IMR-90 (cell line): ENCODE results near the gene C10orf62. TPM values are rescaled to one million over a fixed set of nuclear protein-coding genes. Genes with fewer than 3 reads are reported as not detected.

ENCODE experiments used
- ATAC-seq: fragments of 200-7000 bp; cut with Tn5 transposase; 2 replicates; pipeline ENCODE4 v1.9.1; 2020; ENCODE audit warnings: low read depth, mild to moderate bottlenecking, moderate library complexity
- BruUV-seq: library from RNA; stranded (reverse); fragments of 400-500 nt; replicated peaks from 2 replicates; lab custom pipeline; 2021; lab: Mats Ljungman, UMichigan
- CTCF ChIA-PET: fragments of 300-600 bp; formaldehyde crosslinking; extraction: SDS; loops from one replicate; lab custom pipeline; 2021; ENCODE audit warnings: antibody characterized with exemption; lab: Yijun Ruan, JAX
- POLR2A ChIA-PET: fragments of 300-600 bp; sonication (Branson Sonifier 250); formaldehyde crosslinking; loops from one replicate; lab custom pipeline; 2022; ENCODE audit warnings: antibody characterized with exemption; ENCODE audit not compliant: unreplicated experiment; lab: Charles Lee
- DNase-seq: peaks from one replicate; pipeline ENCODE4 v3.0.0; 2013
- H2AFZ ChIP-seq: replicated peaks from 2 replicates; pipeline ENCODE3; 2013; ENCODE audit warnings: low read length, mild to moderate bottlenecking; ENCODE audit not compliant: poor library complexity
- H2AK5ac ChIP-seq: 2 replicates; pipeline ENCODE4 v1.6.1; 2013; ENCODE audit warnings: low read depth, low read length, inconsistent platforms
- H2AK9ac ChIP-seq: replicated peaks from 2 replicates; pipeline ENCODE3; 2013; ENCODE audit warnings: mild to moderate bottlenecking, low read depth, low read length, moderate library complexity; ENCODE audit not compliant: poor library complexity
- H2BK120ac ChIP-seq: 2 replicates; pipeline ENCODE4 v1.6.1; 2013; ENCODE audit warnings: low read depth, low read length, inconsistent platforms
- H2BK15ac ChIP-seq: 3 replicates; pipeline ENCODE4 v1.6.1; 2013; ENCODE audit warnings: low read depth, low read length, inconsistent platforms
- H2BK20ac ChIP-seq: 2 replicates; pipeline ENCODE4 v1.6.1; 2013; ENCODE audit warnings: low read depth, mild to moderate bottlenecking, inconsistent platforms, low read length, moderate library complexity
- H2BK5ac ChIP-seq: 2 replicates; pipeline ENCODE4 v1.6.1; 2013; ENCODE audit warnings: mild to moderate bottlenecking, low read depth, low read length, inconsistent platforms; ENCODE audit not compliant: poor library complexity, severe bottlenecking
- H3K14ac ChIP-seq: replicated peaks from 2 replicates; pipeline ENCODE4 v1.6.1; 2013; ENCODE audit warnings: low read depth, low read length, inconsistent platforms
- H3K18ac ChIP-seq: 2 replicates; pipeline ENCODE4 v1.6.1; 2013; ENCODE audit warnings: low read depth, low read length, control low read depth
- H3K23ac ChIP-seq: 2 replicates; pipeline ENCODE4 v1.6.1; 2013; ENCODE audit warnings: low read depth, low read length, inconsistent platforms
- H3K27ac ChIP-seq: 2 replicates; pipeline ENCODE4 v1.5.1; 2013; ENCODE audit warnings: mild to moderate bottlenecking, control low read depth, low read length; ENCODE audit not compliant: insufficient read depth
- H3K27me3 ChIP-seq: 2 replicates; pipeline ENCODE4 v1.6.1; 2013; ENCODE audit warnings: low read length; ENCODE audit not compliant: control insufficient read depth, insufficient read depth
- H3K36me3 ChIP-seq: 2 replicates; pipeline ENCODE4 v1.6.1; 2013; ENCODE audit warnings: low read length, mixed read lengths; ENCODE audit not compliant: control insufficient read depth, insufficient read depth
- H3K4ac ChIP-seq: 2 replicates; pipeline ENCODE4 v1.6.1; 2013; ENCODE audit warnings: low read depth, low read length, inconsistent platforms
- H3K4me1 ChIP-seq: 2 replicates; pipeline ENCODE4 v1.6.1; 2013; ENCODE audit warnings: low read length, mixed read lengths; ENCODE audit not compliant: control insufficient read depth, insufficient read depth
- H3K4me2 ChIP-seq: 2 replicates; pipeline ENCODE4 v1.6.1; 2013; ENCODE audit warnings: low read depth, mild to moderate bottlenecking, control low read depth, low read length, moderate library complexity
- H3K4me3 ChIP-seq: 2 replicates; pipeline ENCODE4 v1.5.1; 2013; ENCODE audit warnings: low read depth, mild to moderate bottlenecking, control low read depth, low read length, moderate library complexity; ENCODE audit not compliant: insufficient read depth
- H3K56ac ChIP-seq: 2 replicates; pipeline ENCODE4 v1.6.1; 2013; ENCODE audit warnings: low read length, inconsistent platforms; ENCODE audit not compliant: insufficient read depth; ENCODE audit errors: extremely low read depth
- H3K79me1 ChIP-seq, 2 experiments: 2 replicates each; pipeline ENCODE4 v1.6.1; 2013; ENCODE audit warnings: low read length in 2 of 2, inconsistent platforms in 1 of 2, low read depth in 1 of 2
- H3K9ac ChIP-seq: 2 replicates; pipeline ENCODE4 v1.6.1; 2013; ENCODE audit warnings: low read depth, low read length, control low read depth
- H3K9me1 ChIP-seq: 2 replicates; pipeline ENCODE4 v1.6.1; 2013; ENCODE audit warnings: low read length, inconsistent platforms; ENCODE audit not compliant: insufficient read depth
- H3K9me3 ChIP-seq: 2 replicates; pipeline ENCODE4 v1.6.1; 2013; ENCODE audit warnings: low read length; ENCODE audit not compliant: control insufficient read depth, insufficient read depth
- H4K20me1 ChIP-seq: 2 replicates; pipeline ENCODE4 v1.6.1; 2013; ENCODE audit warnings: low read length, inconsistent platforms; ENCODE audit not compliant: insufficient read depth
- H4K5ac ChIP-seq: 2 replicates; pipeline ENCODE4 v1.6.1; 2013; ENCODE audit warnings: mild to moderate bottlenecking, low read depth, low read length, control low read depth
- H4K8ac ChIP-seq, 2 experiments: 2 replicates each; pipeline ENCODE4 v1.6.1; 2013; ENCODE audit warnings: low read depth in 2 of 2, low read length in 2 of 2, control low read depth in 1 of 2, inconsistent platforms in 1 of 2
- H4K91ac ChIP-seq: 2 replicates; pipeline ENCODE4 v1.6.1; 2013; ENCODE audit warnings: low read depth, low read length, inconsistent platforms; ENCODE audit not compliant: insufficient read depth
- CEBPB ChIP-seq: IDR thresholded peaks from 2 replicates; pipeline ENCODE4 v1.6.1; 2012; ENCODE audit warnings: low read depth, low read length, improper control_type of control experiment
- MXI1 ChIP-seq: IDR thresholded peaks from 2 replicates; pipeline ENCODE4 v1.6.1; 2012; ENCODE audit warnings: low read depth, mild to moderate bottlenecking, low read length, moderate library complexity, borderline replicate concordance
- NFE2L2 ChIP-seq: fragments of 150-350 bp; IDR thresholded peaks from 2 replicates; pipeline ENCODE4 v1.6.1; 2016; ENCODE audit warnings: low read depth, mild to moderate bottlenecking, low read length
- WGBS, 2 experiments: methylation state at CpG; one replicate each; pipeline versions ENCODE4 v1.1.5 to v1.1.7; 2013; ENCODE audit warnings: missing lambda C conversion rate in 2 of 2; ENCODE audit not compliant: insufficient read length in 1 of 2; ENCODE audit errors: extremely low coverage in 2 of 2; 5-methylcytosine and 5-hydroxymethylcytosine counted together
- dilution Hi-C: fragments of 300-500 bp; cut with HindIII; formaldehyde crosslinking; loops from one replicate; pipeline ENCODE4 v1.14.3; 2018; ENCODE audit warnings: low sequenced_read_pairs; ENCODE audit not compliant: unreplicated experiment
- in situ Hi-C: fragments of 300-500 bp; cut with MboI; formaldehyde crosslinking; loops from 3 replicates; pipeline ENCODE4 v1.14.3; 2019; ENCODE audit warnings: low sequenced_read_pairs, inconsistent platforms, mixed read lengths
- intact Hi-C: fragments of 100-400 bp; cut with micrococcal nuclease; formaldehyde crosslinking; loops from 2 replicates; pipeline ENCODE4 v1.10.0; 2022
- polyA plus RNA-seq, 3 experiments: library from polyadenylated mRNA; depleted of rRNA; stranded (reverse); fragments of >200 nt; gene quantifications; 2 replicates each; pipeline ENCODE4 v1.2.3, GENCODE V29; 2012; ENCODE audit warnings: low replicate concordance in 1 of 3
- total RNA-seq: library from RNA; depleted of rRNA; stranded (reverse); fragments of >200 nt; gene quantifications from 2 replicates; pipeline ENCODE4 v1.2.3, GENCODE V29; 2012
- TF ChIP-seq, protein P1 (sequence below): fragments of 150-350 bp; IDR thresholded peaks from 2 replicates; pipeline ENCODE4 v1.6.1; 2016; ENCODE audit warnings: low read depth, mild to moderate bottlenecking, low read length, moderate library complexity, borderline replicate concordance

Gene C10orf62
- total and polyA plus RNA-seq, 2 of the 4 experiments (the other 2 are of a cell fraction), result not detected

DNA sequence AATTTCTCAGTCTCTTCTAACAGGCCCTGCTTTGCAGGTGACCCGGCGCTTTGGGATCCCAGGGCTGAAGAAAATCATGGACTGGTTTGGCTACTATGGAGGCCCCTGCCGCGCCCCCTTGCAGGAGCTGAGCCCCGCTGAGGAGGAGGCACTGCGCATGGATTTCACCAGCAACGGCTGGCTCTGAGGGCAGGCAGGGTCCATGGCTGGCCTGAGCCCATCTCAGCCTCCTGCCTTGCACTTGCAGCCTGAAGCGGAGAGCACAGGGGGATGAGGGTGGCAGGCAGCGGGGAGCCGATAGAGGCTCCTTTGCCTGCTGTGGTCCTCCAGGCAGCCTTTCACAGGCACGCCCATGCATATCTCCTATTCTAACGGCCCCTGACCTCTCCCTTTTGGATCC lies 22.0 kb downstream of the C10orf62 start:
- ChIA-PET CTCF (no interaction called here), POLR2A (no interaction called here)
- H2AK9ac ChIP-seq, result no peak overlapping the region
- H3K23ac ChIP-seq, result no peak overlapping the region
- intact Hi-C loops, result loop anchor here (5.0 kb wide), 1 partner anchor 204 kb away; no protein-coding TSS in a partner anchor
- peaks cover 1% of the 10 kb centered on the region; the same call in 1 of the 2 replicates for H3K36me3 ChIP-seq
- no peak overlapping the region for H3K4ac ChIP-seq
- no peak overlapping the region for H2BK20ac ChIP-seq
- 81% methylated on average over 6 of the region's 12 CpGs; no CpG with 5 or more reads in 1 of the 2 experiments for WGBS, 2 experiments
- no peak overlapping the region for H3K18ac ChIP-seq
- no peaks in the 10 kb centered on the region for H4K20me1 ChIP-seq
- no peak overlapping the region for H3K4me2 ChIP-seq
- H3K14ac ChIP-seq, result no peak overlapping the region
- H3K79me1 ChIP-seq, result no peaks in the 10 kb centered on the region
- H2BK15ac ChIP-seq, result no peak overlapping the region
- H2BK5ac ChIP-seq, result no peak overlapping the region
- H3K9me1 ChIP-seq, result no peaks in the 10 kb centered on the region; the same call in 1 of the 2 replicates
- H3K4me3 ChIP-seq, result no peak overlapping the region
- no peak overlapping the region for H4K91ac ChIP-seq
- BruUV-seq, result no TSS peak
- H3K9me3 ChIP-seq, result no peaks in the 10 kb centered on the region
- no peak overlapping the region for H2BK120ac ChIP-seq
- H2AFZ ChIP-seq, result no peak overlapping the region
- in situ Hi-C loops, result no loop called here
- dilution Hi-C loops, result no loop called here
- H3K56ac ChIP-seq, result no peak overlapping the region
- TF ChIP-seq, protein P1, sequence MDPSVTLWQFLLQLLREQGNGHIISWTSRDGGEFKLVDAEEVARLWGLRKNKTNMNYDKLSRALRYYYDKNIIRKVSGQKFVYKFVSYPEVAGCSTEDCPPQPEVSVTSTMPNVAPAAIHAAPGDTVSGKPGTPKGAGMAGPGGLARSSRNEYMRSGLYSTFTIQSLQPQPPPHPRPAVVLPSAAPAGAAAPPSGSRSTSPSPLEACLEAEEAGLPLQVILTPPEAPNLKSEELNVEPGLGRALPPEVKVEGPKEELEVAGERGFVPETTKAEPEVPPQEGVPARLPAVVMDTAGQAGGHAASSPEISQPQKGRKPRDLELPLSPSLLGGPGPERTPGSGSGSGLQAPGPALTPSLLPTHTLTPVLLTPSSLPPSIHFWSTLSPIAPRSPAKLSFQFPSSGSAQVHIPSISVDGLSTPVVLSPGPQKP, result no peak
- TF ChIP-seq CEBPB, result no peak
- TF ChIP-seq NFE2L2, result no peak
- no peak for TF ChIP-seq MXI1
- no peak overlapping the region for H2AK5ac ChIP-seq
- H4K8ac ChIP-seq, result no peak overlapping the region; a peak in 1 of 4 replicates
- no peak overlapping the region for H4K5ac ChIP-seq
- H3K27me3 ChIP-seq, result no peaks in the 10 kb centered on the region
- H3K4me1 ChIP-seq, result no peaks in the 10 kb centered on the region
- DNase-seq (no peak), ATAC-seq (no peak)
- no peak overlapping the region for H3K9ac ChIP-seq
- no peak overlapping the region for H3K27ac ChIP-seq
